IPS DF 19.7 (cell line): ENCODE measurements around the gene KRTAP10-4.
"Not testable (repeated sequence)": the region's sequence is repeated elsewhere in the genome, so short reads cannot be mapped to it uniquely, and the experiment has no call there.

Source experiments
- DNase-seq: peaks from one replicate; pipeline ENCODE4 v3.0.0-alpha.2; 2013; ENCODE audit warnings: low read depth, low spot score

Gene KRTAP10-4

GRCh38 chr21:44534688-44535087 lies 38.8 kb upstream of the KRTAP10-4 start:
- DNase-seq = no peak

- no peak for DNase-seq
These were observed 37.6 kb upstream of the KRTAP10-4 start for GRCh38 chr21:44535963-44536362.

GRCh38 chr21:44537930-44538911 lies 35.3 kb upstream of the KRTAP10-4 start:
- no peak for DNase-seq

GRCh38 chr21:44539046-44539445 lies 34.5 kb upstream of the KRTAP10-4 start:
- DNase-seq = no peak

- no peak for DNase-seq
These were observed 33.4 kb upstream of the KRTAP10-4 start, which contains the start of gene KRTAP10-1 for GRCh38 chr21:44539991-44540666. KRTAP10-1 (minus strand) TSS chr21:44540195; CDS start chr21:44540150, 45 bp downstream.

- no peak for DNase-seq
These were observed 32.7 kb upstream of the KRTAP10-4 start for GRCh38 chr21:44540741-44541288.

- DNase-seq = no peak
These were observed 30.8 kb upstream of the KRTAP10-4 start for GRCh38 chr21:44542716-44543115.

GRCh38 chr21:44544566-44544965 lies 29.0 kb upstream of the KRTAP10-4 start:
- no peak for DNase-seq

GRCh38 chr21:44547656-44548331 lies 25.7 kb upstream of the KRTAP10-4 start:
- DNase-seq = no peak

GRCh38 chr21:44548381-44548780 lies 25.1 kb upstream of the KRTAP10-4 start:
- no peak for DNase-seq

GRCh38 chr21:44548922-44549321 lies 24.6 kb upstream of the KRTAP10-4 start:
- DNase-seq = peak; percentile 77

GRCh38 chr21:44549525-44550211 lies 23.9 kb upstream of the KRTAP10-4 start:
- DNase-seq = no peak

GRCh38 chr21:44550285-44550684 lies 23.2 kb upstream of the KRTAP10-4 start:
- DNase-seq = not testable (repeated sequence)

GRCh38 chr21:44550807-44551206 lies 22.7 kb upstream of the KRTAP10-4 start:
- no peak for DNase-seq

- DNase-seq = no peak
These were observed 22.1 kb upstream of the KRTAP10-4 start, which contains the start of gene KRTAP10-2 for GRCh38 chr21:44551340-44551961. KRTAP10-2 (minus strand) TSS chr21:44551505; CDS start chr21:44551458, 47 bp downstream.

GRCh38 chr21:44552136-44552535 lies 21.4 kb upstream of the KRTAP10-4 start:
- no peak for DNase-seq

GRCh38 chr21:44552681-44553080 lies 20.8 kb upstream of the KRTAP10-4 start:
- no peak for DNase-seq

- DNase-seq = no peak
These were observed 18.2 kb upstream of the KRTAP10-4 start for GRCh38 chr21:44555200-44555875.

- DNase-seq = no peak
These were observed 16.6 kb upstream of the KRTAP10-4 start for GRCh38 chr21:44556879-44557278.
